ENCODE results near the gene TLR9. TPM values are rescaled to one million over a fixed set of nuclear protein-coding genes. Genes with fewer than 3 reads are reported as not detected.

TLR9 gene
- total and polyA plus RNA-seq, 2 donors (not counting 1 experiment from before 2014, with no cell fraction given), result under 0.01 TPM; not detected in 1

GRCh38 chr3:52233968-52234367, 8.5 kb upstream of the TLR9 start:
- Histone ChIP-seq H3K4me3 (replicated peaks in 1 of 4; ENCODE audit: control extremely low read depth in 1 of 4, insufficient read depth in 1 of 4, low read depth in 3 of 4, low read length in 4 of 4) (no peak overlapping the region), H3K36me3 (ENCODE audit: control insufficient read depth, insufficient read depth, low read length) (peaks cover 37% of the 10 kb centered on the region), H3K9ac (ENCODE audit: insufficient read depth, low read length) (no peak overlapping the region), H3K4me1 (ENCODE audit: control insufficient read depth, extremely low read depth, insufficient read depth, low read length) (peaks cover 17% of the 10 kb centered on the region), H3K4me2 (ENCODE audit: extremely low read depth, insufficient read depth, low read length) (no peak overlapping the region), H2AFZ (ENCODE audit: low read length) (no peak overlapping the region), H3K27ac (ENCODE audit: insufficient read depth, low read length) (no peak overlapping the region), H3K79me2 (ENCODE audit: control insufficient read depth, insufficient read depth, low read length) (peaks cover 21% of the 10 kb centered on the region), H3K27me3 (ENCODE audit: control insufficient read depth, insufficient read depth, low read length) (no peaks in the 10 kb centered on the region), H3K9me3 (ENCODE audit: control insufficient read depth, insufficient read depth, low read depth, low read length) (no peaks in the 10 kb centered on the region), H4K20me1 (ENCODE audit: control insufficient read depth, extremely low read depth, insufficient read depth, low read length) (no peaks in the 10 kb centered on the region)
- DNase-seq (ENCODE audit: low read depth in 2 of 2), result no peak
- TF ChIP-seq, protein P1, sequence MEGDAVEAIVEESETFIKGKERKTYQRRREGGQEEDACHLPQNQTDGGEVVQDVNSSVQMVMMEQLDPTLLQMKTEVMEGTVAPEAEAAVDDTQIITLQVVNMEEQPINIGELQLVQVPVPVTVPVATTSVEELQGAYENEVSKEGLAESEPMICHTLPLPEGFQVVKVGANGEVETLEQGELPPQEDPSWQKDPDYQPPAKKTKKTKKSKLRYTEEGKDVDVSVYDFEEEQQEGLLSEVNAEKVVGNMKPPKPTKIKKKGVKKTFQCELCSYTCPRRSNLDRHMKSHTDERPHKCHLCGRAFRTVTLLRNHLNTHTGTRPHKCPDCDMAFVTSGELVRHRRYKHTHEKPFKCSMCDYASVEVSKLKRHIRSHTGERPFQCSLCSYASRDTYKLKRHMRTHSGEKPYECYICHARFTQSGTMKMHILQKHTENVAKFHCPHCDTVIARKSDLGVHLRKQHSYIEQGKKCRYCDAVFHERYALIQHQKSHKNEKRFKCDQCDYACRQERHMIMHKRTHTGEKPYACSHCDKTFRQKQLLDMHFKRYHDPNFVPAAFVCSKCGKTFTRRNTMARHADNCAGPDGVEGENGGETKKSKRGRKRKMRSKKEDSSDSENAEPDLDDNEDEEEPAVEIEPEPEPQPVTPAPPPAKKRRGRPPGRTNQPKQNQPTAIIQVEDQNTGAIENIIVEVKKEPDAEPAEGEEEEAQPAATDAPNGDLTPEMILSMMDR (conservative IDR thresholded peaks at IDR 0.05 in 1 of 2, IDR thresholded peaks at IDR 0.05 in 1 of 2; ENCODE audit: low read depth in 1 of 2, low read length in 2 of 2), result no peak
- TF ChIP-seq EZH2 (IDR thresholded peaks at IDR 0.05; ENCODE audit: low read length, missing control alignments), result no peak

DNA sequence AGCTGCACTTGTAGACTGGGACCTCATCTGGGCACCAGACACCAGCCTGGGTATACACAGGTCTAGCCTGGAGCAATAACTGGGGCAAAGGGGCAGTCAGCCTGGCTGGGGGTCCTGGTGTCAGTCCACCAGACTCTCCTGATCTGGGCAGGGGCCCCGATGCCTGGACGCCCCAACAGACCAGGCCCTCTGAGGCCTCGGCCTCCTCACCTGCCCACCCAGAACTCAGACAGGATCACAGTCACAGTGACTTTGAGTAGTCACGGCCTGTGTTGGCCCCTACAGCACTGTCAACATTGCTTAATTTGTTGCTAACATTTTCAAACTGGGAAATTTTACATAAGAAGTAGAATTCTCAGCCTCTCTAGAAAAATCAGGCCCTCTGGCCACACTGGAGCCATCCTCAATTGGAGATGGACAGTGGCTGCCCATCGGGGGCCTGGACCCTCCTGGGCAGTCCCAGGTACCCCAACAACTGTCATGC, 7.7 kb upstream of the TLR9 start:
- no peak for DNase-seq (ENCODE audit: low read depth in 2 of 2)
- no peak overlapping the region for H3K4me3 ChIP-seq (replicated peaks in 1 of 4; ENCODE audit: control extremely low read depth in 1 of 4, insufficient read depth in 1 of 4, low read depth in 3 of 4, low read length in 4 of 4)
- no peak overlapping the region for H3K4me2 ChIP-seq (ENCODE audit: extremely low read depth, insufficient read depth, low read length)
- H3K9ac ChIP-seq (ENCODE audit: insufficient read depth, low read length), result no peak overlapping the region
- no peaks in the 10 kb centered on the region for H3K27me3 ChIP-seq (ENCODE audit: control insufficient read depth, insufficient read depth, low read length)
- H3K9me3 ChIP-seq (ENCODE audit: control insufficient read depth, insufficient read depth, low read depth, low read length), result no peaks in the 10 kb centered on the region
- peaks cover 17% of the 10 kb centered on the region for H3K4me1 ChIP-seq (ENCODE audit: control insufficient read depth, extremely low read depth, insufficient read depth, low read length)
- H3K27ac ChIP-seq (ENCODE audit: insufficient read depth, low read length), result no peak overlapping the region
- TF ChIP-seq, protein P1 (conservative IDR thresholded peaks at IDR 0.05 in 1 of 2, IDR thresholded peaks at IDR 0.05 in 1 of 2; ENCODE audit: low read depth in 1 of 2, low read length in 2 of 2), result no peak
- no peak for TF ChIP-seq EZH2 (IDR thresholded peaks at IDR 0.05; ENCODE audit: low read length, missing control alignments)
- H3K36me3 ChIP-seq (ENCODE audit: control insufficient read depth, insufficient read depth, low read length), result peaks cover 40% of the 10 kb centered on the region
- no peaks in the 10 kb centered on the region for H4K20me1 ChIP-seq (ENCODE audit: control insufficient read depth, extremely low read depth, insufficient read depth, low read length)
- no peak overlapping the region for H2AFZ ChIP-seq (ENCODE audit: low read length)
- H3K79me2 ChIP-seq (ENCODE audit: control insufficient read depth, insufficient read depth, low read length), result peaks cover 16% of the 10 kb centered on the region

- H3K4me1 ChIP-seq (ENCODE audit: control insufficient read depth, extremely low read depth, insufficient read depth, low read length), result peaks cover 12% of the 10 kb centered on the region
- H3K27me3 ChIP-seq (ENCODE audit: control insufficient read depth, insufficient read depth, low read length), result no peaks in the 10 kb centered on the region
- TF ChIP-seq EZH2 (IDR thresholded peaks at IDR 0.05; ENCODE audit: low read length, missing control alignments), result no peak
- TF ChIP-seq, protein P1 (conservative IDR thresholded peaks at IDR 0.05 in 1 of 2, IDR thresholded peaks at IDR 0.05 in 1 of 2; ENCODE audit: low read depth in 1 of 2, low read length in 2 of 2), result no peak
- no peak overlapping the region for H3K4me2 ChIP-seq (ENCODE audit: extremely low read depth, insufficient read depth, low read length)
- no peak overlapping the region for H3K27ac ChIP-seq (ENCODE audit: insufficient read depth, low read length)
- no peak overlapping the region for H3K4me3 ChIP-seq (replicated peaks in 1 of 4; ENCODE audit: control extremely low read depth in 1 of 4, insufficient read depth in 1 of 4, low read depth in 3 of 4, low read length in 4 of 4)
- H4K20me1 ChIP-seq (ENCODE audit: control insufficient read depth, extremely low read depth, insufficient read depth, low read length), result no peaks in the 10 kb centered on the region
- no peaks in the 10 kb centered on the region for H3K9me3 ChIP-seq (ENCODE audit: control insufficient read depth, insufficient read depth, low read depth, low read length)
- H3K79me2 ChIP-seq (ENCODE audit: control insufficient read depth, insufficient read depth, low read length), result peaks cover 16% of the 10 kb centered on the region
- no peak overlapping the region for H3K9ac ChIP-seq (ENCODE audit: insufficient read depth, low read length)
- DNase-seq (ENCODE audit: low read depth in 2 of 2), result no peak
- peaks cover 40% of the 10 kb centered on the region for H3K36me3 ChIP-seq (ENCODE audit: control insufficient read depth, insufficient read depth, low read length)
- H2AFZ ChIP-seq (ENCODE audit: low read length), result no peak overlapping the region
Observed at GRCh38 chr3:52232279-52233107, 7.0 kb upstream of the TLR9 start.

All from fibroblast of lung (primary cell).